HCT116 (cell line): ENCODE results near the gene TXNDC11. TPM values are rescaled to one million over a fixed set of nuclear protein-coding genes. Genes with fewer than 3 reads are reported as not detected.

ENCODE experiments used
- ATAC-seq: fragments of 200-7000 bp; cut with Tn5 transposase; 2 replicates; pipeline ENCODE4 v1.9.1; 2020; ENCODE audit warnings: mild to moderate bottlenecking, moderate library complexity
- BruUV-seq: library from RNA; stranded (reverse); fragments of 400-500 nt; replicated peaks from 2 replicates; lab custom pipeline; 2021; lab: Mats Ljungman, UMichigan
- CTCF ChIA-PET: fragments of 300-600 bp; sonication (Branson Sonifier 250); formaldehyde crosslinking; loops from one replicate; lab custom pipeline; 2021; ENCODE audit warnings: antibody characterized with exemption; lab: Charles Lee
- POLR2A ChIA-PET: fragments of 300-600, 350-600 bp; sonication (Branson Sonifier 250); formaldehyde crosslinking; loops from one replicate; lab custom pipeline; 2021; ENCODE audit warnings: antibody characterized with exemption; lab: Charles Lee
- RAD21 ChIA-PET, 2 experiments: fragments of 300-600 bp; sonication (Branson Sonifier 250); formaldehyde crosslinking; loops; one replicate each; lab custom pipeline; 2023; ENCODE audit warnings: low total read pairs in 2 of 2; ENCODE audit not compliant: uncharacterized antibody in 2 of 2, unreplicated experiment in 2 of 2, low non-redundant PET in 1 of 2; lab: Charles Lee
- DNase-seq: peaks from one replicate; pipeline ENCODE4 v3.0.0-alpha.2; 2010; ENCODE audit warnings: low read depth, low spot score
- H2AFZ ChIP-seq: fragments of 200-600 bp; shearing (Covaris generic), sonication (generic); 2 replicates; pipeline ENCODE4 v1.6.1; 2017; ENCODE audit warnings: low read depth, mixed run types, mixed read lengths, antibody characterized with exemption, low read length; ENCODE audit not compliant: poor library complexity, severe bottlenecking
- H3K27ac ChIP-seq: 2 replicates; pipeline ENCODE4 v1.5.1; 2012; ENCODE audit warnings: low read depth, low read length
- H3K27me3 ChIP-seq: fragments of 200-600 bp; sonication (generic); 2 replicates; pipeline ENCODE4 v1.6.1; 2016; ENCODE audit warnings: mixed run types, low read length, mixed read lengths; ENCODE audit not compliant: insufficient read depth
- H3K36me3 ChIP-seq, 2 experiments: fragments of 200-500 bp in 1 of 2; fragments of 200-600 bp in 1 of 2; sonication (Bioruptor generic) in 1 of 2; sonication (generic) in 1 of 2; 2 replicates each; pipeline versions ENCODE4 v1.5.1 to v1.6.1; 2014 to 2016; ENCODE audit warnings: low read length in 2 of 2, inconsistent platforms in 1 of 2, mixed read lengths in 1 of 2, mixed run types in 1 of 2; ENCODE audit not compliant: insufficient read depth in 2 of 2, control insufficient read depth in 1 of 2
- H3K4me1 ChIP-seq, 2 experiments: fragments of 200-600 bp in 1 of 2; sonication (generic) in 1 of 2; 2 replicates each; pipeline versions ENCODE4 v1.5.1 to v1.6.1; 2012 to 2017; ENCODE audit warnings: low read length in 2 of 2, inconsistent platforms in 1 of 2, mild to moderate bottlenecking in 1 of 2, mixed read lengths in 1 of 2, mixed run types in 1 of 2, moderate library complexity in 1 of 2; ENCODE audit not compliant: insufficient read depth in 2 of 2, control insufficient read depth in 1 of 2
- H3K4me2 ChIP-seq: fragments of 200-600 bp; sonication (generic); 2 replicates; pipeline ENCODE4 v1.6.1; 2017; ENCODE audit warnings: mixed run types, low read length, mixed read lengths
- H3K4me3 ChIP-seq, 2 experiments: fragments of 200-600 bp in 1 of 2; sonication (generic) in 1 of 2; replicated peaks in 1 of 2; 2 replicates each; pipeline ENCODE4 v1.5.1; 2011 to 2016; ENCODE audit warnings: low read length in 2 of 2, control low read depth in 1 of 2, low read depth in 1 of 2, mild to moderate bottlenecking in 1 of 2, mixed read lengths in 1 of 2, mixed run types in 1 of 2
- H3K79me2 ChIP-seq: fragments of 200-600 bp; sonication (generic); 2 replicates; pipeline ENCODE4 v1.6.1; 2017; ENCODE audit warnings: mild to moderate bottlenecking, mixed run types, low read length, moderate library complexity, mixed read lengths; ENCODE audit not compliant: insufficient read depth
- H3K9ac ChIP-seq: fragments of 200-600 bp; sonication (generic); 2 replicates; pipeline ENCODE4 v1.6.1; 2016; ENCODE audit warnings: low read length, mixed read lengths
- H3K9me2 ChIP-seq: fragments of 200-600 bp; sonication (generic), shearing (Covaris generic); 2 replicates; pipeline ENCODE4 v1.6.1; 2017; ENCODE audit warnings: mixed run types, mild to moderate bottlenecking, moderate library complexity; ENCODE audit not compliant: insufficient read depth
- H3K9me3 ChIP-seq, 2 experiments: fragments of 200-500 bp in 1 of 2; fragments of 200-600 bp in 1 of 2; sonication (Bioruptor generic) in 1 of 2; sonication (generic) in 1 of 2; 2 replicates each; pipeline ENCODE4 v1.6.1; 2014 to 2017; ENCODE audit warnings: low read length in 2 of 2, mixed read lengths in 2 of 2, inconsistent platforms in 1 of 2, low read depth in 1 of 2, mild to moderate bottlenecking in 1 of 2, mixed run types in 1 of 2, moderate library complexity in 1 of 2; ENCODE audit not compliant: control insufficient read depth in 1 of 2, insufficient read depth in 1 of 2
- H4K20me1 ChIP-seq: fragments of 200-600 bp; sonication (generic), shearing (Covaris generic); 2 replicates; pipeline ENCODE4 v1.6.1; 2017; ENCODE audit warnings: mixed run types, mild to moderate bottlenecking, moderate library complexity; ENCODE audit not compliant: insufficient read depth
- ATF3 ChIP-seq: IDR thresholded peaks from 2 replicates; pipeline ENCODE4 v1.6.1; 2012
- CEBPB ChIP-seq: IDR thresholded peaks from 2 replicates; pipeline ENCODE4 v1.6.1; 2012; ENCODE audit warnings: low read depth
- EGR1 ChIP-seq: IDR thresholded peaks from 2 replicates; pipeline ENCODE4 v1.6.1; 2012; ENCODE audit warnings: low read depth
- ELF1 ChIP-seq: IDR thresholded peaks from 2 replicates; pipeline ENCODE4 v1.6.1; 2012; ENCODE audit warnings: low read depth, borderline replicate concordance
- JUND ChIP-seq: IDR thresholded peaks from 2 replicates; pipeline ENCODE4 v1.6.1; 2012
- POLR2A ChIP-seq: IDR thresholded peaks from 2 replicates; pipeline ENCODE4 v1.7.0; 2011; ENCODE audit warnings: borderline replicate concordance; ENCODE audit not compliant: insufficient read depth, insufficient read length; ENCODE audit errors: extremely low read depth
- RAD21 ChIP-seq: IDR thresholded peaks from 2 replicates; pipeline ENCODE4 v1.6.1; 2012; ENCODE audit warnings: low read depth, mild to moderate bottlenecking
- SP1 ChIP-seq: IDR thresholded peaks from 2 replicates; pipeline ENCODE4 v1.6.1; 2012; ENCODE audit warnings: low read depth
- SRF ChIP-seq: IDR thresholded peaks from 2 replicates; pipeline ENCODE4 v1.6.1; 2012; ENCODE audit warnings: low read depth
- TCF7L2 ChIP-seq: IDR thresholded peaks from 2 replicates; pipeline ENCODE4 v1.7.0; 2011; ENCODE audit warnings: borderline replicate concordance, inconsistent platforms; ENCODE audit not compliant: insufficient read depth, insufficient read length; ENCODE audit errors: extremely low read depth
- ZBTB33 ChIP-seq: IDR thresholded peaks from 2 replicates; pipeline ENCODE4 v1.6.1; 2011; ENCODE audit warnings: mild to moderate bottlenecking, low read length, moderate library complexity; ENCODE audit not compliant: insufficient replicate concordance; ENCODE audit errors: extremely low read depth
- ZFX ChIP-seq: fragments of 450-650 bp; IDR thresholded peaks from 2 replicates; pipeline ENCODE4 v1.6.1; 2017
- intact Hi-C: fragments of 100-400 bp; cut with micrococcal nuclease; formaldehyde crosslinking; loops from 2 replicates; pipeline ENCODE4 v1.10.0; 2022
- total RNA-seq: library from RNA; stranded (reverse); gene quantifications from one replicate; pipeline ENCODE4 v1.2.1, GENCODE V29; 2021; ENCODE audit not compliant: unreplicated experiment

Gene TXNDC11
- total RNA-seq, 1 experiment from 2014 or later = 26.8 TPM

GRCh38 chr16:11711662-11712061 is 31.0 kb downstream of the TXNDC11 start:
- no peak for DNase-seq
- Histone ChIP-seq H3K9ac (no peak overlapping the region), H3K9me2 (no peaks in the 10 kb centered on the region), H3K79me2 (peaks cover 6% of the 10 kb centered on the region), H3K9me3 (no peaks in the 10 kb centered on the region), H2AFZ (no peak overlapping the region), H3K4me3 (no peak overlapping the region), H3K36me3 (peaks cover 0 to 2% of the 10 kb centered on the region in 2 experiments; a peak in 1 of 4 replicates), H3K27ac (no peak overlapping the region), H4K20me1 (no peaks in the 10 kb centered on the region), H3K4me2 (no peak overlapping the region), H3K4me1 (no peaks in the 10 kb centered on the region), H3K27me3 (no peaks in the 10 kb centered on the region)
- ATAC-seq = no peak
- no peak for TF ChIP-seq RAD21
- no peak for TF ChIP-seq ZFX
- TF ChIP-seq ATF3 = no peak
- no peak for TF ChIP-seq SRF
- no peak for TF ChIP-seq EGR1
- TF ChIP-seq JUND = no peak
- no peak for TF ChIP-seq ZBTB33
- no peak for TF ChIP-seq SP1
- no peak for TF ChIP-seq CEBPB
- TF ChIP-seq POLR2A = no peak
- no peak for TF ChIP-seq ELF1
- no peak for TF ChIP-seq TCF7L2
- ChIA-PET POLR2A (no interaction called here), RAD21 (no interaction called here), CTCF (interaction anchor here (0.6 to 0.7 kb wide), 2 partner anchors 12 to 356 kb away, joined by 3 read pairs; no protein-coding TSS in a partner anchor)
- intact Hi-C loops = loop anchor here (10.0 kb wide), 1 partner anchor 747 kb away; no protein-coding TSS in a partner anchor
- no TSS peak for BruUV-seq
